GM12872 (cell line): ENCODE measurements around the gene ADAMTS14.

Experiments used
- CTCF ChIP-seq: IDR thresholded peaks from 3 replicates; pipeline ENCODE4 v1.5.1; 2011; ENCODE audit warnings: low read depth, mild to moderate bottlenecking, low read length, moderate library complexity; ENCODE audit not compliant: insufficient read depth

ADAMTS14 gene

DNA sequence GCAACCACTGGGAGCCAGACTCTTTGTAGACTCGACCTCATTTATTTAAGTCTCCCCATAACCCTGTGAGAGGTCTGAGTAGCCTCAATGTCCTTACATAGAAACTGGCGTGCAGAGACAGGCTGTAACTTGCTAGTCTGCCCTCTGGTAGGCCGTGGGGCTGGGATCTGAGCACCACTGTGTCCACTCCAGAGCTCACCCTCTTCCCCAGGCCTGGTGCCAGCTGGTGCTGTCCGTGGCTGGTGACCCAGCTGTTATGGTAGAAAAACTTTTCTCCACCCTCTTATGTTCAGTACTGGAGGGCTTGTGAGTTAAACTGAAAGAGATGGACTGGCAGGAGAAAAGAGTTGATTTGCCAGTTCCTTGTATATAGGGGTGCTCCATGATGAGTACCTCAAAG is 41.9 kb downstream of the ADAMTS14 start:
- TF ChIP-seq CTCF: no peak

- no peak for TF ChIP-seq CTCF
Observed at GRCh38 chr10:70714951-70715350, 42.6 kb downstream of the ADAMTS14 start.

- TF ChIP-seq CTCF: no peak
Observed at GRCh38 chr10:70715853-70716795, 43.8 kb downstream of the ADAMTS14 start.

DNA sequence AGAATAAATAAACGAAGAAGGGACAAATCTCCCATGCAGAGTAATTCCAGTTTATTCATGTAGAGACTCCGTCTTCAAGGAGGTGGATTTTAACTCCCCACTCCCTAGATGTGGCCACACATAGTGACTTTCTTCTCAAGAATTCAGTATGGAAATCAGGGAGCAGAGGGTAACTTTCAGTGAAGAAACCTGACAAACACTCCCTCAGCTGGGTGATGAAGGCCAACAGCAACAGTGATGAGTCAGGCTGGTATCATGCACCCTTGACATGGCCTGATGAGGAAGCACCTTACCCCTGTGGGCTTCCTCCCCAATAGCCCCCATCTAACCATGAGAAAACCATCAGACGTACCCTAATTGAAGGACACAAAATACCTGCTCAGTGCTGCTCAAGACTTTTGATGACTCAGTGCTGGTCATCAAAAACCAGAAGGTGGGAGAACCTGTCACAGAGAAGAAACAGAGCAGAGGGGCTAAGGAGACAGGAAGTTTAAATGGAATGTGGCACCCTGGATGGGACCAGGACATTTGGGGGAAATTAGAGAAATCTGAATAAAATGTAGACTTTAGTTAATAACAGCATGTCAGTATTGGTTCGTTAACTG is 50.6 kb downstream of the ADAMTS14 start:
- no peak for TF ChIP-seq CTCF

- TF ChIP-seq CTCF: no peak
Observed at GRCh38 chr10:70723771-70724170, 51.5 kb downstream of the ADAMTS14 start.

GRCh38 chr10:70726909-70727495 is 54.7 kb downstream of the ADAMTS14 start:
- TF ChIP-seq CTCF: no peak

GRCh38 chr10:70728328-70728727 is 56.0 kb downstream of the ADAMTS14 start:
- TF ChIP-seq CTCF: no peak
